Skeletal muscle satellite cell (primary cell): ENCODE results near the gene NTSR1.
A peak's percentile ranks its signal among the peaks of the same experiment; 100 is the strongest.

ENCODE experiments used
- H3K27me3 ChIP-seq: 2 replicates; pipeline ENCODE4 v1.7.0; 2013; ENCODE audit warnings: low read length; ENCODE audit not compliant: control insufficient read depth, insufficient read depth
- H3K36me3 ChIP-seq: 2 replicates; pipeline ENCODE4 v1.7.0; 2013; ENCODE audit warnings: mild to moderate bottlenecking, control low read depth, low read length; ENCODE audit not compliant: insufficient read depth
- H3K4me1 ChIP-seq: 2 replicates; pipeline ENCODE4 v1.7.0; 2013; ENCODE audit warnings: low read length; ENCODE audit not compliant: control insufficient read depth, insufficient read depth
- H3K4me2 ChIP-seq: 2 replicates; pipeline ENCODE4 v1.7.0; 2013; ENCODE audit warnings: mild to moderate bottlenecking, low read length
- H3K4me3 ChIP-seq: 2 replicates; pipeline ENCODE4 v1.7.0; 2013; ENCODE audit warnings: low read length
- H3K9ac ChIP-seq: 2 replicates; pipeline ENCODE4 v1.7.0; 2013; ENCODE audit warnings: mild to moderate bottlenecking, low read depth, low read length, moderate library complexity
- H3K9me3 ChIP-seq: replicated peaks from 2 replicates; pipeline ENCODE4 v1.7.0; 2013; ENCODE audit warnings: mild to moderate bottlenecking, control low read depth, low read length

NTSR1 gene

DNA sequence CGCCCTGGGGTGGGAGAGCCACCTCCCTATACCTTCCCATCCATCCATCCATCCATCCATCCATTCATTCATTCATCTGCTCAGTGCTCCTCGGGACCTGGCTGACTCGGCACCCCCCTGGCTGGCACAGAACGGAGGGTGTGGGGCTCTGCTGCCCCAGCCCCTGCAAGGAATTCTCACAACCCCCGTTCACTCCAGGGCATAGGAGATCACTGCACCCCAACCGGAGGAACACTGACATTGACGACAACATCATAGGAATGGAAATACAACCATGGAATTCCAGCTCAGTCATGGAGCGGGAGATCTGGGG is 59.6 kb downstream of the NTSR1 start:
- peaks cover 58% of the 10 kb centered on the region for H3K27me3 ChIP-seq
- H3K4me2 ChIP-seq, result no peak overlapping the region
- no peak overlapping the region for H3K9ac ChIP-seq

DNA sequence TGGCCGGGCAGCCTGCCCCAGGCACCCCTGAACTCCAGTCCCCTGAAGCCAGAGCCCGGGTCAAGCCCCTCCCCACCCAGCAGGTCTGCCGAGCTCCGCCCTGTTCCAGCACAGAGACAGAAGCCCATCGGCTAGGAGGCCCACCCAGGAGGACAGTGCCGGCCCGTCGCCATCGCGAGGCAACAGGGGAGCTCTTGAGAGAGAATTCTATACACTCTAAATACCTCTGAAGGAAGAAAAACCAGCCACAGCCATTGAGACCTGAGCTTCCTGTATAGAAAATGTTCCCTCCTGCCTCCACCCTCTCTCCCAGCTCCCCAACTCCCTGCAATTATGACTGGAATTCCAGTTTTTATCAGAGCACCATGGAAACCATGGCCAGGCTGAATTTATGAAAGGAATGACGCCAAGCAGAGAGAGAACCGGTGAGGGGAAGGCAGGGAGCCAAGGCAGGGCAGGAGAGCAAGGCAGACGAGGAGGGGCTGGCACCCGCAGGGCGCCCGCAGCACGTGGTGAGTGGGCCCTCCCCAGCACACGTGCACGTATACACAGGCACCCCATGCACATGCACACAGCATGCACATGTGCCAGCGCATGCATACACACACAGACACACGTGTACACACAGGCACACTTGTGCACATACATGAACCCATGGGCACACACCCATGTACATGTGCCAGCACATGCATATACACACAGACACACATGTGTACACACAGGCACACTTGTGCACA is 60.1 kb downstream of the NTSR1 start:
- H3K9ac ChIP-seq, result no peak overlapping the region
- H3K4me2 ChIP-seq, result no peak overlapping the region

More for the DNA sequence above, 59.6 kb downstream of the NTSR1 start:
- H3K36me3 ChIP-seq, result no peaks in the 10 kb centered on the region
- peaks cover 6% of the 10 kb centered on the region for H3K4me1 ChIP-seq
- no peaks in the 10 kb centered on the region for H3K9me3 ChIP-seq
- no peak overlapping the region for H3K4me3 ChIP-seq

DNA sequence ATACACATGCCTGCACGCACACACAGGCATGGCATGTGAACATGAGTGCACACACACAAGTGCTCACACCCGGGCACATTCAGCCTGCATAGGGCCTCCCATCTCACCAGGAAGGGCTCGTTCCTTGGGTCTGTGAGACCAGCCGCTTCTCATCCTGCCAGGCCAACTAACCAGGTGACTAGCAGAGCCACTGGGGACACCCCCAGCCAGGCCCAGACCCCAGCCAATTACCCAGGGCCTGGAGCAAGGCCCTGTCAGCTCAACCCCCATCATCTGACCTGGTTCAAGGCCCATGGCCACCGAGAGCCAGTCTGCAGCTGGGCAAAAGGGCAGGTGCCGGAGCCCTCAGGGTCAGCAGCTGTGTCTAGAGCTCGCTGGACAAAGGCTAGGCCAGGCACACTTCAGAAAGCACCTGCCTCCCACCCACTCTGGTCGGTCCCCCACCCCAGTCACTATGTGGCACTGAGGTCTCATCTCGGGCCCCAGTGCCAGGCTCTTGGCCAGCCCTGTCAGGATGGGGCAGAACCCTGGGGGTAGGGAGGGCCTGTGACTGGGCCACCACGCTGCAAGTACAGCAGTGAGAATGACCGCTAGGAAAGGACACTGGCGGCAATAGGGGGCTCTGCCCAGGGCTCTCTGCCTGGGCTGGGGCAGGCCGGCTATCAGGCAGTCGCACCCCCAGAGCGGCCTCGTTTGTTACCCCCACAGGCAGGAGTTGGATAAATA is 60.9 kb downstream of the NTSR1 start:
- Histone ChIP-seq H3K4me2 (no peak overlapping the region), H3K4me3 (no peak overlapping the region), H3K36me3 (no peaks in the 10 kb centered on the region), H3K9ac (no peak overlapping the region), H3K4me1 (peaks cover 6% of the 10 kb centered on the region), H3K27me3 (peaks cover 65% of the 10 kb centered on the region), H3K9me3 (no peaks in the 10 kb centered on the region)

More for the DNA sequence above, 60.1 kb downstream of the NTSR1 start:
- no peak overlapping the region for H3K4me3 ChIP-seq
- H3K9me3 ChIP-seq, result no peaks in the 10 kb centered on the region
- H3K4me1 ChIP-seq, result peaks cover 6% of the 10 kb centered on the region
- H3K27me3 ChIP-seq, result peaks cover 58% of the 10 kb centered on the region
- no peaks in the 10 kb centered on the region for H3K36me3 ChIP-seq

DNA sequence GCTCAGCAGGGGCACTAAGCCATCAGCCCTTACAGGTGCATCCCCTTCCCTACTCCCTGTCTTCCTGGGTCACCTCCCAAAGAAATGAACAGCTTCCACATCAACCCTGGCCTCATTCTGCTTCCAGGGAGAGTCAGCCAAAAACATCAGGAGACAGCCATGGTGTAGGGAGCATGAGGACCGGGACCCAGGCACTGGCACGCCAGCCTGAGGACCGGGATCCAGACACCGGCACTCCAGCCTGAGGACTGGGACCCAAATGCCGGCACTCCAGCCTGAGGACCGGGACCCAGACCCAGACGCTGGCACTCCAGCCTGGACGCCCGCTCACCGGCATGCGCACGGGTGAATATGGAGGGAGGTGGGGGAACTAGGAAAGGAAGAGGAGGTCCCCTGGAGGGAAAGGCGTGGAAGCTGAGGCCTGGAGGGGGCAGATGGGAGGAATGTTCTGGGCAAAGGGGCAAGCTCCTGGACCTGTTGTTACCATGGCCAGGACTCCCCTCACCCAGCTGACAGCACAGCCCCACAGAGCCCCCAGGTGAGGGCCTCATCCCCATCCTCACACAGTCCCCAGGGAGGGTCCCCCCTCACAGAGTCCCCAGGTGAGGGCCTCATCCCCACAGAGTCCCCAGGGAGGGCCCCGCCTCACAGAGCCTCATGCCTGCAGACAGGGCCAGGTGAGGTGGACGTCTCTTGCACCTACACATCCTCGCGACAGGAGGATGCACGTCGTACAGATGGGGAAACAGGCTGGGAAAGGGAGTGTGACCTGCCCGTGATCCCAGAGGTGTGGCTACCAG is 61.7 kb downstream of the NTSR1 start:
- H3K4me3 ChIP-seq, result no peak overlapping the region
- peaks cover 6% of the 10 kb centered on the region for H3K4me1 ChIP-seq

DNA sequence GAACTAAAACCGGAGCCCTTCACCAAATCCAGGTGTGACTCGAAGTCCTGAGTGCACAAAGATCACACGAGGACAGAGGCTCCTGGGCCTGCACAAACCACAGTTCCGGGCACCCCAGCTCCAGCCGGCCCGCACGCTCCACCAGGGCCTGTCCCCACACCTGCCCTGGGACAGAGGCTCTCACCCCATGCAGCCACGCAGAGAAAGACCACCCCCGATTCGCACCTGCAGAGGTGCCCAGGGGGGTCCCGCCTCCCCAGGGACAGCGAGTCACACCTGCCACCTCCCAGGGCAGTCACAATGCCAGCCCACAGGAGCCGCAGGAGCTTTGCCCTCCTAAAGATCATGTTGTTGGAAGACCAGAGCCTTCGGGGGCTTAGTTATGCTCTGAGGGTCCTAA is 62.3 kb downstream of the NTSR1 start:
- H3K4me1 ChIP-seq, result peaks cover 6% of the 10 kb centered on the region
- peaks cover 63% of the 10 kb centered on the region for H3K27me3 ChIP-seq
- H3K9me3 ChIP-seq, result no peaks in the 10 kb centered on the region
- H3K4me3 ChIP-seq, result no peak overlapping the region
- no peaks in the 10 kb centered on the region for H3K36me3 ChIP-seq
- H3K4me2 ChIP-seq, result no peak overlapping the region
- no peak overlapping the region for H3K9ac ChIP-seq

More for the DNA sequence above, 61.7 kb downstream of the NTSR1 start:
- H3K9me3 ChIP-seq, result no peaks in the 10 kb centered on the region
- H3K36me3 ChIP-seq, result no peaks in the 10 kb centered on the region
- no peak overlapping the region for H3K4me2 ChIP-seq
- H3K27me3 ChIP-seq, result peaks cover 64% of the 10 kb centered on the region
- H3K9ac ChIP-seq, result no peak overlapping the region

DNA sequence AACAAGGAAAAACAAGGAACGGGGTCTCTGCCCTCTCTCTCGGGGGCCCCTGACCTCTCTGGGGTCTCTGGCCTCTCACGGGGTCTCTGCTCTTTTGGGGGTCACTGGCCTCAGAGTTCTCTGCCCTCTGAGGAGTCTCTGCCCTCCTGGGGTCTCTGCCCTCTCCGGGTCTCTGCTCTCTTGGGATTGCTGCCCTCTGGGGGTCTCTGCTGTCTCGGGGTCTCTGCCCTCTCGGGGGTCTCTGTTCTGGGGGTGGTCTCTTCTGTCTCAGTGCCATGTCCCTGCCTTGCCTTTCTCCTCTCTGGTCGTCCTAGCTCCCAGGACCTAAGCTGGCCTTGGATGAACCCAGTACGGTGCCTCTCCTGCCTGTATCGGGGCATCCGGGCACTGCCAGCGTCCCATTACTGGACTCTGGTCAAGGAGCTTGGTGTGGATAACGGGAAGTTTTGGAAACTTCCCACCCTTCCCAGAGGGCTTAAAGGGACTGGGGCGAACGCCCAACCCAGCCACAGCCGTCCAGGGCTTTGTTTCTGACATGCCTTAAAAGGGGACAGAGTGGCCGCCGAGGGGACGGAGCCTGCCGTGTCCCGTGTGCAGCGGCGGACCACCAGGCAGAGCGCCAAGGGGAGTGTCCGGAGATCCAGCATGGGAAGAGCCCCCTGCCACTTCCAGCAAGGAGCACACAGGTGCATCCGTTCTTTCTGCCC is 62.9 kb downstream of the NTSR1 start:
- no peak overlapping the region for H3K9ac ChIP-seq
- no peak overlapping the region for H3K4me2 ChIP-seq
- H3K4me3 ChIP-seq, result no peak overlapping the region
- H3K36me3 ChIP-seq, result no peaks in the 10 kb centered on the region
- H3K4me1 ChIP-seq, result peaks cover 7% of the 10 kb centered on the region
- peaks cover 65% of the 10 kb centered on the region for H3K27me3 ChIP-seq
- no peaks in the 10 kb centered on the region for H3K9me3 ChIP-seq

DNA sequence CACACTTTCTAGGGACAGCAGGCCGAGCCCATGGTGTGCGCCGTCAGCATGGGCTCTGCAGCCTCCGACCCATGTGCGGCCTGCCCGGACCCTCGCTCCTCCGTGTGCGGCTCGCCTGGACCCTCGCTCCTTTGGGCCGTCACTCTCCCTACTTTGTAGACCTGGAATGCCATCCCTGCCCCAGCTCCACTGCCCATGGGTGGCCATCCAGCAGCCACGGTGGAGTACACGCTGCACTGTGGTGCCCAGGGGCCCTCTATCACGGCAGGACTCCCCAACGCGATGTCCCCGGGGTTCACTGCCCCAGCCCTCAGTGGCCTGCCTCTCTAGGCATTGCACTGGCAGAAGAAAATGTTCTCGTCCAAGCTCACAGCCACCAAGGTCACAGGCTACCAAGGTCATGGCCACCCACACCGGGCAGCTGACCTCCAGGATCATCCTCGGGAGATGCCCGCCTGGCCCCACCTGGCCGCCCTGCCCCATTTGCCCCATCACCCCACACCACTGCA is 63.5 kb downstream of the NTSR1 start:
- H3K9ac ChIP-seq, result no peak overlapping the region
- peaks cover 62% of the 10 kb centered on the region for H3K27me3 ChIP-seq
- no peak overlapping the region for H3K4me3 ChIP-seq
- H3K4me2 ChIP-seq, result no peak overlapping the region
- no peaks in the 10 kb centered on the region for H3K36me3 ChIP-seq
- H3K9me3 ChIP-seq, result no peaks in the 10 kb centered on the region
- H3K4me1 ChIP-seq, result peaks cover 11% of the 10 kb centered on the region

DNA sequence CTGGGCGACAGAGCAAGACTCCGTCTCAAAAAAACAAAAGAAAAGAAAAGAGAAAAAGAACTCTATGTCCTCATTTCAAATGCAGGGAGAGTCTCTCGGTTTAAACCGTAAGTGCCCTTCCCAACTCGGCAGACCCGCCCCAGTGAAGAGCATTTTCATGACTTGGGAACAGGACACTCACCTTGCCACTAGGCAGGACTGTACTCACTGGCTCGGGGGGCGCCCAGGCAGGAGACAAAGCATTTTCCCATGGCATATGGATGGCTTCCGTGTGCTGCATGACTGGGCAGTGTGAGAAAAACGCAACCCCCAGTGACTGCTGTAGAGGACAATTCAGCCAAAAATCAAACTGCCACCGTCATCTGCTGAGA is 64.0 kb downstream of the NTSR1 start:
- no peaks in the 10 kb centered on the region for H3K36me3 ChIP-seq
- no peaks in the 10 kb centered on the region for H3K9me3 ChIP-seq
- peaks cover 62% of the 10 kb centered on the region for H3K27me3 ChIP-seq
- peak overlapping the region; percentile 6 for H3K4me2 ChIP-seq
- H3K4me1 ChIP-seq, result peaks cover 16% of the 10 kb centered on the region
- no peak overlapping the region for H3K9ac ChIP-seq
- H3K4me3 ChIP-seq, result no peak overlapping the region

DNA sequence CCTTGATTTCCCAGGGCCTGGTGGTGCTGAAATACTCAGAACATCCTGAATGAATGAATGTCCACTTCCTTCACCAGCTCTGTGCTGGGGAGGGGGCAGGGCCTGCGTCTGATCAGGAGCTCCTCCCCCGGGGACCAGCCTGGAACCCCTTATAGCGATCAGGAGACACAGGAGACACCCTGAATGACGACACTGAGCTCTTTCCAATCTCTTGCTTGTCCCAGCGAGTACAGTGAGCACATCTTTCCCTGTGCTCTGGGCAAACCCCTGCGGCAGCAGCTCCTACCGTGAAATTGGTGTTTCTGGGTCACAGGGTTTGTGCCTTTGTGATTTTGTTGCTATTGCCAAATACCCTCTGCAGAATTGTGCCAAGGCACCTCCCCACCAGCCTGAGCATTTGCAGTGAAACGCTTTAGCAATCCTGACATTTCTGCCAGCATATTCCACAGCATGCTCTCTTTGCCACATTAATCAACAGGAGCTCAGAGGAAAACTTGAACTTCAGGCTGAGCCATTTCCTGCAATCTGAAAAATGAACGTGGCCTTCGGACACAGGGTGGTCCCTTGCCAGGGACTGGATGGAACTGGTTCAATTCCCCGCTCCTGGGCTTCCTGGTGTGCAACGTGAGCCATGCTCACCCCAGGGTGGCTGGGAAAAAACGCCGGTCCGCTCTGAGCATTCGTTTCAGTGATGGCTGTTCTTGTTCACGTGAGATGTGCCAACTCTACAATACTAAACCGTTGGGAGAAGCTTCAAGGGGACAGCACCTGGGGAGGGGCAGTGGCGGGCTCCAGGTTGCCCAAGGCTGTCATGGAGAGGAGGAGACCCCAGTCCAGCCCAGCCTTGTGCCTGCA is 64.6 kb downstream of the NTSR1 start:
- H3K36me3 ChIP-seq, result no peaks in the 10 kb centered on the region
- H3K4me1 ChIP-seq, result peaks cover 16% of the 10 kb centered on the region
- no peak overlapping the region for H3K9ac ChIP-seq
- H3K9me3 ChIP-seq, result no peaks in the 10 kb centered on the region
- peaks cover 62% of the 10 kb centered on the region for H3K27me3 ChIP-seq
- H3K4me3 ChIP-seq, result no peak overlapping the region
- H3K4me2 ChIP-seq, result peak overlapping the region; percentile 6

DNA sequence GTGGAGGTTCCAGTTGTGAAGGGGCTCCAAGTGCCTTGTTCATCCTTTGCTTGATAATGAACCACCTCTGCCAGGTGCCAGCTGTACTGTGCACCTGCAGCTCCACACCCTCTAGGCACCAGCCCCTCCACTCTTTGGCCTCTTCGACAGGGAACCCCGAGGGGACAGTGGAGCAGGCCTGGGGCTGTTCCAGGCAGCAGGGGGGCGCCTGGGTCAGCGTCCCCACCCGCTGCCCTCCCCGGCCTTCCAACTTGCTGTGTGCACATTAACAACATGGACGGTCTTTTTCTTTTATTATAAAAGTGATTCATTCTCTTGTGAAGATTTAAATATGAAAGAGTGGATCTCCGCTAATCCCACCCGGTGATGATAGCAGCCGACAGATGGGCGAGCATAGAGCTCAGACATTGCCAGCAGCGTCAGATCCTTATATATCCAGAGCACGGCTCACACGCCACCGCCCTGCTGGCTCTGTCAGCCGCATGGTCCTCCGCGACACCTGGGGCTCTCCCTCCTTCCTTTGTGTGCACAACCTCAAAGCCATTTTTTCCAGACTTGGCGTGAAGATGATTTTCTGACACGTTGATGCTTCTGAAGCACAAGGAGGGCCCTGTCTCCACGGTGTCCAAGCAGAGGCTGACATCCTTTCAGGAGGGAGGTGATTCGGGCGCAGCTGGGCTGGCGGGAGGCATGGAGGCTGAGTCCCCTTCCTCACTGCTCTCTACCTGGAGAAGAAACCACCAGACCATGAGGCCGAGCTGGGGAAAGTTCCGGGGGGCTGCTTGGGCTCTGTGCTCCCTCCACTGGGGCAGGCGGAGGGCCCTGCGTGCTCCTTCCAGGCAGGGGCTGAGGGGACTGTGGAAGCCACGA is 65.4 kb downstream of the NTSR1 start:
- Histone ChIP-seq H3K4me2 (no peak overlapping the region), H3K4me1 (peaks cover 16% of the 10 kb centered on the region), H3K4me3 (no peak overlapping the region), H3K9ac (no peak overlapping the region), H3K9me3 (no peaks in the 10 kb centered on the region), H3K36me3 (no peaks in the 10 kb centered on the region), H3K27me3 (peaks cover 57% of the 10 kb centered on the region)
